ENCODE measurements around the gene P3H4. TPM values are rescaled to one million over a fixed set of nuclear protein-coding genes. Genes with fewer than 3 reads are reported as not detected.

The P3H4 gene
- total RNA-seq, 2 experiments from 2014 or later = 1.2 to 1.5 TPM

DNA sequence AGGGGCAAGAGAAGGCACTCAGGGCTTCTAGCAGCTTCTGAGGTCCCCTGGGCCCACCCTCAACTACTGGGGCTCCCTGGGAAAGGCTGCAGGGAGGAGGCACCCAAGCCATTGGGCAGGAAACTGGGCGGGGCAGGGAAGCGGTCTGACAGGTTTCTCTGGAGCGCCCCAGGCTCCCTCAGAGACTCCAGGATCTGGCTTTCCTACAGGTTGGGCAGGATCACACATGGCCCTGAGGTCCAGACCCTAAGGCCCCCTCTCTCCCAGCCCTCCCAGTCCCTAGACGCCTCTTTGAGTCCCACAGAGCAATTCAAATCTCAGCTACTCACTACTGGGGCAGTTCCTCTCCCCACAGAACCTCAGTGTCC is 39.5 kb downstream of the P3H4 start:
- CTCF ChIA-PET = no interaction called here
- no peak for DNase-seq
- no peak overlapping the region for H3K27ac Mint-ChIP-seq
- no peaks in the 10 kb centered on the region for H3K27me3 Mint-ChIP-seq (ENCODE audit: low read depth)
- intact Hi-C loops (cut with micrococcal nuclease) = no loop called here
- H3K9me3 Mint-ChIP-seq = no peaks in the 10 kb centered on the region
- no peak overlapping the region for H3K4me3 Mint-ChIP-seq
- H3K4me1 Mint-ChIP-seq (ENCODE audit: low read depth) = no peaks in the 10 kb centered on the region
- H3K36me3 Mint-ChIP-seq (ENCODE audit: low read depth) = no peaks in the 10 kb centered on the region

DNA sequence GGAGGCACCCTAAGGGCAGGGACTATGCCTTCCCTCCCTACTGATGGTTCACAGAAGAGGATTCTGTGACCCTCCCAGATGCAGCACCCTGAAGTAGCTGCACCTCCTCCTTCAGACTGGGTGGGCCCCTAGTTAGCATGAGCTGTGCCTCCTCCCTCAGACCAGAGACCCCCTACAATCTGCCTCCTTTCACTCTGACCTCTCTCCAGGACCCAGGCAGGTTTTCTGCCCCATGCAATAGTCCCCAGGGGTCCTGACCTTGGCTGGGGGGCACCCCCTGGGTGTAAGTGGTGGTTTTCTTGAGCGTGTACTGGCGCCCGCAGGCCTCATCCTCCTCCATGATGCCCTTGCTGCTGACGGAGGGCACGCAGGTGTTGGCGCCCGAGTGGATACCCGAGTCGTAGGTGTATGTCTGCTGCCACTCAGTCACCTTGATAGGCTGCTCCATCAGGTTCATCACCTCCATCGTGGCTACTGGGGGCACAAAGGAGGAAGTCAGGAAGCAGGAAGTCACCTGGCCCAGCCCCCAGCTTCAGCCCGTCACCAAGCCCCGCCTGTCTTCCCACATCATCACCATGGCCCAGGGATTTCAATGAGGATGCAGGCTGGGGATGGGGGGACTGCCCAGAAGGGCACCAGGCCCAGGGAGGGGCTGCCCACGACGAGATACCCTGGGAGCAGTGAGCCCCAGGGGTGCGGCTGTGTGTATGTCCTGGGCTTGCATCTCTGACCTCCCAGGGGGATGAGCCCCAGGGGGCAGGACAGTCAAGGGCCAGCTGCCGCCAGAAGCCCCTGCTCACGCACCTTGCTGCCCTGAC is 40.2 kb downstream of the P3H4 start:
- no peak for DNase-seq
- no peaks in the 10 kb centered on the region for H3K9me3 Mint-ChIP-seq
- no peaks in the 10 kb centered on the region for H3K36me3 Mint-ChIP-seq (ENCODE audit: low read depth)
- no peak overlapping the region for H3K27ac Mint-ChIP-seq
- CTCF ChIA-PET = no interaction called here
- intact Hi-C loops (cut with micrococcal nuclease) = no loop called here
- no peaks in the 10 kb centered on the region for H3K27me3 Mint-ChIP-seq (ENCODE audit: low read depth)
- H3K4me3 Mint-ChIP-seq = no peak overlapping the region
- H3K4me1 Mint-ChIP-seq (ENCODE audit: low read depth) = no peaks in the 10 kb centered on the region

DNA sequence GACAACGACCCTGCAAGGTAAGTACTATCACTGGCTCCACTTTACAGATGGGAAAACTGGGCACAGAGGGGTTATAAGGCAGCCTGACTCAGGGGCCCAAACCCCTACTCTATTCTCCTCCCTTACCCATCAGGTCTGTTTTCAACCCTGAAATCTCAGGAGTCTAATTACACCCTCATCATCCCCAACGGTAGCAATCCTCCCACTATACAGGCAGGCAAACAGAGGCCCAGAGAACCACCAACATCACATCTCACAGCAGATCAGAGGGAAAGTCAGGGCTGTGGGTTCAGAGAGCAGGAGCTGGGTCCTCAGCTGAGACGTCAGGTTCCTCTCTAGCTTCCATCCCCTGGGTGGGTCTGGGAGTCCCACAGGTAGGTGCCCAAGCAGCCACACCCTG is 41.8 kb downstream of the P3H4 start:
- CTCF ChIA-PET = no interaction called here
- H3K9me3 Mint-ChIP-seq = no peaks in the 10 kb centered on the region
- no peaks in the 10 kb centered on the region for H3K36me3 Mint-ChIP-seq (ENCODE audit: low read depth)
- no peak overlapping the region for H3K4me3 Mint-ChIP-seq
- DNase-seq = no peak
- intact Hi-C loops (cut with micrococcal nuclease) = no loop called here
- H3K27me3 Mint-ChIP-seq (ENCODE audit: low read depth) = no peaks in the 10 kb centered on the region
- H3K27ac Mint-ChIP-seq = no peak overlapping the region
- no peaks in the 10 kb centered on the region for H3K4me1 Mint-ChIP-seq (ENCODE audit: low read depth)

DNA sequence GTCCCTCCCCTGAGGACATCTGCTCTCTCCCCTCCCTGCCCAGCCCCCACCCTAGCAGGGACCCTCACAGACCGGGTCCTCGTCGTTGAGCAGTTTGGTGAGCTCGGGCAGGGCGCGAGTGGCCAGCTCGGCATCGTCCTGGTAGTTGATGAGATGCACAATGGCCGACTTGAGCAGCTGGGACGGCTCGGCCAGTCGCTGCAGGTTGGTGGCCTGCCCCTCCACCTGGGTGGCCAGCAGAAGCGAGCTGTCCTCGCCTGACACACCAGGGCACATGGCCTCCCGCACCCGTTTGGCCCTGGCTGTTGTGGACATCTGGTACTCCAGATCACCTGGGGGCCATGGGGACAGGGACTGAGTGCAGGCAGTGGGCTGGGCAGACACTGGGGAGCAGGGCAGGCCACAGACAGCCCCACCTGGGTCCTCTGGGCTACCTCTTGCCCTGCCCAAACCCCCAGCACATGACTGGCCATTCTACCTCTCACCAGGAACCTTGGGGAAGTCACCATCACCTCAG is 42.3 kb downstream of the P3H4 start:
- Mint-ChIP-seq H3K27ac (no peak overlapping the region), H3K36me3 (ENCODE audit: low read depth) (no peaks in the 10 kb centered on the region), H3K9me3 (no peaks in the 10 kb centered on the region), H3K27me3 (ENCODE audit: low read depth) (no peaks in the 10 kb centered on the region), H3K4me3 (no peak overlapping the region), H3K4me1 (ENCODE audit: low read depth) (no peaks in the 10 kb centered on the region)
- CTCF ChIA-PET = no interaction called here
- no peak for DNase-seq
- intact Hi-C loops (cut with micrococcal nuclease) = no loop called here

DNA sequence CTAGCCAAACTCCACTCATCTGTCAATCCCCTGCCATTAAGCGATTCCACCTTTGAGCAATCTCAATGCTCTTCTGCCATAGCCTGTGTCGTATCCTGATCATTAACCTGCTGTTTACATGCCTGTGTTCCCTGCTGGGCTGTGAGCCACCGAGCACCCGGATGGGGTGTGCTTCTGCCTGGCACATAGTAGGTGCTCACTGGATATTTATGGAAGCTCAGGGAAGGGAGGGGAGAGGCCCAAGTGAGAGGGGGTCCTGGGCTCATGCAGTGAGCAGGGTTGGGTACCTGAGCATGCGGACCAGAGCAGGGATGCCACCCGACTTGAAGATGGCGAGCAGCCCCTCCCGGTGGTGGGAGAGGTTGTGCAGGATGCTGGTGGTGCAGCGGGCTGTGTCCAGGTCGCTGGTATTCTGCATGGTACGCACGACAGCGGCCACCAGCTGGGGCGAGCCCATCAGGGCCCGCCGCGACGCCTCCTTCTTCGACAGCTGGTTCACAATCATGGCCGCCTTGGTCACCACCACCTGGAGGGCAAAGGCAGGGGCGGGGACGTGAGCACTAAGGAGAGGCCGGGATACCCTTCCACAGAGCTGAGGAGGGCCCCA is 43.0 kb downstream of the P3H4 start:
- no peak overlapping the region for H3K27ac Mint-ChIP-seq
- no peaks in the 10 kb centered on the region for H3K27me3 Mint-ChIP-seq (ENCODE audit: low read depth)
- no peaks in the 10 kb centered on the region for H3K4me1 Mint-ChIP-seq (ENCODE audit: low read depth)
- H3K36me3 Mint-ChIP-seq (ENCODE audit: low read depth) = no peaks in the 10 kb centered on the region
- CTCF ChIA-PET = interaction anchor here (0.6 kb wide), 1 partner anchor 54 kb away, joined by 3 read pairs; no protein-coding TSS in a partner anchor
- H3K4me3 Mint-ChIP-seq = no peak overlapping the region
- no peaks in the 10 kb centered on the region for H3K9me3 Mint-ChIP-seq
- DNase-seq = no peak
- intact Hi-C loops (cut with micrococcal nuclease) = no loop called here

DNA sequence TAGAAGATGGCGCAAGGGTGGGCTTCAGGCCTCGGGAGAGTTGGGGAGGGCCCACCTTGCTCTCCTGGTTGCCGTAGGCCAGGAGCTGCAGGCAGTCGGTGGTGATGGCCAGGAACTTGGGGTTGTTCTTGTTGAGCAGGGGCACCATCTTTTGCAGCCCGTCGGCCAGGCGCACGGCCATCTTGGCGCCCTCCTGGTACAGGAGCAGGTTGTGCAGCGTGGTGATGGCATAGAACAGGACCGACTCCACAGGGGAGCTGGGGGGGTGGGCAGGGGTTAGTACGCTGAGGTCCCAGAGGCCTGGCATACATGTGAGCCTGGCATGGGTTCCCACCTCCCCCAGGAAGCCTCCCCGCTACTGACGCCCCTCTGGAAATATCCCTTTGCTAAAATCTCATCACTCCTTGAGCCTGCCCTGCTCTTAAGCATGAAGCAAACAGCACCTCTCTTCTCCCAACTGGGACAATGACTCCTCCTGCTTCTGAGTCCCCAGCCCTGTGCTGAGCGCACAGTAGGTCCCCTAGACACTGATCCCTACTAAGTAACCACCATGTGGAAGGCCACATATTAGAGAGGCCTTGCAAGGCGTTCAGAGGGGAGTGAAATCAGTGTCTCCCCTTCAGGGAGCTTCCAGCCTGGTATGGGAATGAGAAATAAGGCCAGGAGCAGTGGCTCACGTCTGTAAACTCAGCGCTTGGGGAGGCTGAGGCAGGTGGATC is 44.3 kb downstream of the P3H4 start:
- CTCF ChIA-PET = no interaction called here
- H3K9me3 Mint-ChIP-seq = no peaks in the 10 kb centered on the region
- no peaks in the 10 kb centered on the region for H3K27me3 Mint-ChIP-seq (ENCODE audit: low read depth)
- no peaks in the 10 kb centered on the region for H3K4me1 Mint-ChIP-seq (ENCODE audit: low read depth)
- DNase-seq = no peak
- no peak overlapping the region for H3K4me3 Mint-ChIP-seq
- no peak overlapping the region for H3K27ac Mint-ChIP-seq
- H3K36me3 Mint-ChIP-seq (ENCODE audit: low read depth) = no peaks in the 10 kb centered on the region
- intact Hi-C loops (cut with micrococcal nuclease) = no loop called here

DNA sequence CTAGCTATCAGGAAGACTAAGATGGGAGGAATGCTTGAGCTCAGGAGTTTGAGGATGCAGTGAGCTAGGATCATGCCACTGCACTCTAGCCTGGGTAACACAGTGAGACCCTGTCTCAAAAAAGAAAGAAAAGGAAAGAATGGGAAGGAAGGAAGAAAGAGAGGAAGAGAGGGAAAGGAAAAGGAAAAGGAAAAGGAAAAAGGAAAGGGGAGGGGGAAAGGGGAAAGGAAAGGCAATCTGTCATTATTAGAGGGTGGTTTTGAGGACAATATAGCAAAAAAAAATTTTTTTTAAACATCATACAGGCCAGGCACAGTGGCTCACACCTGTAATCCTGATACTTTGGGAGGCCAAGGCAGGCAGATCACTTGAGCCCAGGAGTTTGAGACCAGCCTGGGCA is 45.6 kb downstream of the P3H4 start:
- intact Hi-C loops (cut with micrococcal nuclease) = no loop called here
- Mint-ChIP-seq H3K36me3 (ENCODE audit: low read depth) (no peaks in the 10 kb centered on the region), H3K4me1 (ENCODE audit: low read depth) (no peaks in the 10 kb centered on the region), H3K4me3 (no peak overlapping the region), H3K9me3 (no peaks in the 10 kb centered on the region), H3K27ac (no peak overlapping the region), H3K27me3 (ENCODE audit: low read depth) (no peaks in the 10 kb centered on the region)
- CTCF ChIA-PET = interaction anchor here (0.7 to 2.2 kb wide), 2 partner anchors 36 to 54 kb away, joined by 5 read pairs; partner anchors contain the start of gene GAST
- DNase-seq = no peak

DNA sequence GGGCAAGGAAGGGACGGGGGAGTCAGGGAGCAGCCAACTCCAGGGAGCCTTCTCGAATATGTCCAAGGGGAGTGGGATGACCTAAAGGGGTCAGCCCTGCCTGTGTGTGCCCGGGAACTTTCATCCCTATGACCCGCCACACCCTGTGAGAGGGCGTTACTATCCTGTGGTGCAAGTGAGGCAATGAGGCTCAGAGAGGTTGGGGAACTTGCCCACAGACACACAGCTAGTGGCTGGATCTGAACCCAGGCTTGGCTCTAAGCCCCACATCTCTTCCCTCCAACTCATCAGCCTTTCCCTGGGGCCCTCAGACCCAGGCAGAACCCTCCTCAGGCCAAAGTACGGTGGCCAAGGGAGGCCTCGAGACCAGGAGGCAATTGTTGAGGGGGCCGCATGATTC is 48.4 kb downstream of the P3H4 start:
- Mint-ChIP-seq H3K27me3 (ENCODE audit: low read depth) (no peaks in the 10 kb centered on the region), H3K4me1 (ENCODE audit: low read depth) (no peaks in the 10 kb centered on the region), H3K36me3 (ENCODE audit: low read depth) (no peaks in the 10 kb centered on the region), H3K4me3 (no peak overlapping the region), H3K9me3 (no peaks in the 10 kb centered on the region), H3K27ac (no peak overlapping the region)
- CTCF ChIA-PET = no interaction called here
- DNase-seq = no peak
- intact Hi-C loops (cut with micrococcal nuclease) = no loop called here

DNA sequence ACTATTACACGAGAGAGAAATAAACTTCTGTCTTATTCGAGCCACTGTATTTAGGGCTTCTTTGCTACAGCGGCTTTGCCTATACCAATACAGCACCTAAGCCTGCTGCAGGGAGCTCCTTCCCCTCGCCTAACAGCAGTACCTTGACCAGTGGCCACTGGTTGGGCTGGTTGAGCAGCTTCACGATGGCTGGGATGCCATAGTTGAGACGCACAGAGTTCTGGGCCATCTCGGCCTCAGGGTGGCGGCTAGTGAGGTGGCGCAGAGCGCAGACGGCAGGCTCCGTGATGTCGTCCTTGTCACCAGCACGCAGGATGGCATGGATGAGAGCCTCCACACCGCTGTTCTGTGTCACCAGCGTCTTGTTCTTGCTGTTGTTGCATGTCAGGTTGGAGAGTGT is 48.9 kb downstream of the P3H4 start:
- intact Hi-C loops (cut with micrococcal nuclease) = no loop called here
- H3K27me3 Mint-ChIP-seq (ENCODE audit: low read depth) = no peaks in the 10 kb centered on the region
- H3K27ac Mint-ChIP-seq = no peak overlapping the region
- no peak for DNase-seq
- H3K4me1 Mint-ChIP-seq (ENCODE audit: low read depth) = no peaks in the 10 kb centered on the region
- no peaks in the 10 kb centered on the region for H3K9me3 Mint-ChIP-seq
- no peaks in the 10 kb centered on the region for H3K36me3 Mint-ChIP-seq (ENCODE audit: low read depth)
- CTCF ChIA-PET = no interaction called here
- no peak overlapping the region for H3K4me3 Mint-ChIP-seq

DNA sequence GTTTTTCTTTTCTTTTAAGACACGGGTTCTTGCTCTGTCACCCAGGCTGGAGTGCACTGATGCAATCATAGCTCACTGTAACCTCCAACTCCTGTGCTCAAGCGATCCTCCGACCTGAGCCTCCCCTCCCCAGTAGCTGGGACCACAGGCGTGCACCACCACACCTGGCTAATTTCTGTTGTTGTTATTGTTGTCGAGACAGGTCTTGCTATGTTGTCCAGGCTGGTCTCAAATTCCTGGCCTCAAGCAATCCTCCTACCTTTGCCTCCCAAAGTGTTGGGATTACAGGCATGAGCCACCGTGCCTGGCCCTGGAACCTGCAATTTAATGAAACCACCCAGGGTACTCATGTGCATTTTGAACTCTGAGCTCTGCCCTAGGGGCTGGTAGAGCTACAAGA is 49.4 kb downstream of the P3H4 start:
- CTCF ChIA-PET = no interaction called here
- H3K4me3 Mint-ChIP-seq = no peak overlapping the region
- intact Hi-C loops (cut with micrococcal nuclease) = no loop called here

DNA sequence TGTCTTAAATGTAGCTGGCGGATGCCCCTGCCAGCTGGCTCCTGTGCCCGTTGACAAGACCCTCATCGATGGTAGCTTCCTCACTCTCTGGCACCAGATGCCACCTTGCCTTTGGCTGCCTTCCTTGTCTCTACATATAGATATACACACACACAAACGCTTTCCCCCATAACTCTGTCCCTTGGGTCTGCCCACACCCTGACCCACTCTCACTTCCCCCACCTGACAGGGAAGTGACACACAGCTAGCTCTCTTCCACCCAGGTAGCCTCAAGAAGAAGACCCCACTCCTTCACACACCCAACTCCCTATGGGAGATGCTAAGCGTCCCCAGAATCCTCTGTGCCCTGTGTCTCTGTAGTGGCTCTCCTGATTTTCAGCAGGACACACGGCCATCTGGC is 50.9 kb downstream of the P3H4 start:
- Mint-ChIP-seq H3K4me3 (no peak overlapping the region), H3K4me1 (ENCODE audit: low read depth) (no peaks in the 10 kb centered on the region), H3K27ac (no peak overlapping the region), H3K36me3 (ENCODE audit: low read depth) (no peaks in the 10 kb centered on the region), H3K9me3 (no peaks in the 10 kb centered on the region), H3K27me3 (ENCODE audit: low read depth) (no peaks in the 10 kb centered on the region)
- CTCF ChIA-PET = interaction anchor here (0.6 kb wide), 1 partner anchor 482 kb away, joined by 4 read pairs; no protein-coding TSS in a partner anchor
- no peak for DNase-seq
- intact Hi-C loops (cut with micrococcal nuclease) = no loop called here

More for the DNA sequence above, 49.4 kb downstream of the P3H4 start:
- Mint-ChIP-seq H3K9me3 (no peaks in the 10 kb centered on the region), H3K4me1 (ENCODE audit: low read depth) (no peaks in the 10 kb centered on the region), H3K36me3 (ENCODE audit: low read depth) (no peaks in the 10 kb centered on the region), H3K27me3 (ENCODE audit: low read depth) (no peaks in the 10 kb centered on the region), H3K27ac (no peak overlapping the region)
- no peak for DNase-seq

DNA sequence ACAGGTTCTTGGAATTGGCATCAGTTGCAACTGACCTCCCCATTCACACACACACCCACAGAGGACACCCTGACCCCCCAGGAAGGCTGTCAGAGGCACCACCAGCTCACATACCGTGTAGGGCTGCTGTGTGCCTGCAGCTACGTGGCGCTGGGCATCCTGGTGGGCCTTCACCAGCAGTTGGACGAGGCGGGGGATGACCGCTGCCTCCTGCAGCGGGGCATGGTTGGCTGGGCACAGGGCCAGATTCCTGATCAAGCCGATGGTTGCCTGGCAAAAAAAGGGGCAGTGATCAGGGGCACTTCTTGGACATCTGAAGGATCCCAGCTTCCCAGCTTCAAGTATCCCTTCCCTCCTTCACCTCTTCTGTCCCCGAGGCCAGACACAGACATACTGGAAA is 53.1 kb downstream of the P3H4 start:
- CTCF ChIA-PET = no interaction called here
- no peaks in the 10 kb centered on the region for H3K9me3 Mint-ChIP-seq
- no peak overlapping the region for H3K4me3 Mint-ChIP-seq
- no peaks in the 10 kb centered on the region for H3K4me1 Mint-ChIP-seq (ENCODE audit: low read depth)
- H3K36me3 Mint-ChIP-seq (ENCODE audit: low read depth) = no peaks in the 10 kb centered on the region
- intact Hi-C loops (cut with micrococcal nuclease) = no loop called here
- no peak overlapping the region for H3K27ac Mint-ChIP-seq
- DNase-seq = no peak
- no peaks in the 10 kb centered on the region for H3K27me3 Mint-ChIP-seq (ENCODE audit: low read depth)
